ENCODE results near the gene ADIPOR2.

- no peak for TF ChIP-seq CTCF (IDR thresholded peaks at IDR 0.05)
- TF ChIP-seq EZH2 (IDR thresholded peaks at IDR 0.05; ENCODE audit: borderline replicate concordance, insufficient read depth, low read depth, low read length, poor library complexity, severe bottlenecking) = no peak
These were observed 128.2 kb downstream of the ADIPOR2 start for GRCh38 chr12:1819050-1819449.

Data from B cell (primary cell).